Kidney (tissue), 14 donors: ENCODE measurements around the gene RASSF10. TPM values are rescaled to one million over a fixed set of nuclear protein-coding genes. Genes with fewer than 3 reads are reported as not detected.

Experiments
- DNase-seq, 5 donors: peaks; one replicate each; pipeline ENCODE4 v3.0.0-alpha.2; 2013 to 2020
- FAIRE-seq: peaks from 2 replicates; lab custom pipeline; 2012; peaks lifted over from hg19 to GRCh38; lab: Jason Lieb, UNC
- H3K27ac ChIP-seq, 2 donors: one replicate each; pipeline ENCODE4 v1.7.0; 2013; ENCODE audit warnings: low read depth in 2 of 2, low read length in 2 of 2, inconsistent platforms in 1 of 2
- H3K27me3 ChIP-seq: one replicate; pipeline ENCODE4 v1.7.1; 2013; ENCODE audit warnings: low read length, inconsistent platforms; ENCODE audit not compliant: control insufficient read depth, insufficient read depth
- H3K36me3 ChIP-seq, 3 donors: one replicate each; pipeline versions ENCODE4 v1.7.0 to v1.7.1; 2013; ENCODE audit warnings: low read length in 3 of 3, control low read depth in 1 of 3, inconsistent platforms in 1 of 3; ENCODE audit not compliant: insufficient read depth in 3 of 3, control insufficient read depth in 2 of 3
- H3K4me1 ChIP-seq, 3 donors: one replicate each; pipeline versions ENCODE4 v1.7.0 to v1.7.1; 2013; ENCODE audit warnings: low read length in 3 of 3, inconsistent platforms in 1 of 3, low read depth in 1 of 3; ENCODE audit not compliant: control insufficient read depth in 2 of 3, insufficient read depth in 2 of 3
- H3K4me3 ChIP-seq, 3 donors: one replicate each; pipeline versions ENCODE4 v1.7.0 to v1.8.1; 2013; ENCODE audit warnings: low read length in 3 of 3, control low read depth in 1 of 3, inconsistent platforms in 1 of 3
- H3K9ac ChIP-seq, 3 donors: one replicate each; pipeline versions ENCODE4 v1.7.0 to v1.7.1; 2013; ENCODE audit warnings: low read length in 3 of 3, control low read depth in 1 of 3, inconsistent platforms in 1 of 3
- H3K9me3 ChIP-seq, 3 donors: one replicate each; pipeline versions ENCODE4 v1.7.0 to v1.7.1; 2013; ENCODE audit warnings: low read length in 3 of 3, control low read depth in 1 of 3, inconsistent platforms in 1 of 3; ENCODE audit not compliant: control insufficient read depth in 2 of 3, insufficient read depth in 1 of 3
- CTCF ChIP-seq: IDR thresholded peaks from 3 replicates; pipeline ENCODE4 v1.5.1; 2012; ENCODE audit warnings: mild to moderate bottlenecking, moderate library complexity, borderline replicate concordance; ENCODE audit not compliant: insufficient read depth; ENCODE audit errors: extremely low read depth
- intact Hi-C: fragments of 100-400 bp; cut with DNase I; formaldehyde crosslinking; loops from one replicate; pipeline ENCODE4 v1.11.1; 2022
- polyA plus RNA-seq: library from polyadenylated mRNA; stranded (reverse); fragments of 350-450 nt; fragmentation: Illumina TruSeq; extraction: RNeasy Lipid Tissue Mini Kit (QIAGEN cat#74804); gene quantifications from one replicate; pipeline ENCODE4 v1.2.3, GENCODE V29; 2014; ENCODE audit warnings: low read depth, low replicate concordance; ENCODE audit not compliant: insufficient read depth
- total RNA-seq: library from RNA; stranded (reverse); fragmentation: NEBNext Ultra II Directional; extraction: Animal tissue kit (Norgen Biotek cat#: 25700); gene quantifications from one replicate; pipeline ENCODE4 v1.2.1, GENCODE V29; 2021
- donor health status: control.
- donor health status: control.
- donor health status: control.
- donor health status: control.
- donor health status: control.
- donor health status: DM: yes; HTN: yes; CAD: no.
- donor health status: Normal renal cell carcinoma (clear cell type).

Gene RASSF10
- total and polyA plus RNA-seq, 2 donors from 2014 or later = 6.1 to 9.7 TPM

- DNase-seq (peak in 2 of 5 donors; percentile 48 to 72), FAIRE-seq (no peak)
- peak; percentile 2 for TF ChIP-seq CTCF
- Histone ChIP-seq H3K9ac (no peak overlapping the region), H3K4me1 (peaks cover 0 to 18% (median 0%) of the 10 kb centered on the region in 3 donors), H3K4me3 (no peak overlapping the region), H3K36me3 (no peaks in the 10 kb centered on the region), H3K27me3 (no peaks in the 10 kb centered on the region), H3K27ac (peak overlapping the region in 1 of 2 donors; percentile 52), H3K9me3 (no peaks in the 10 kb centered on the region)
- intact Hi-C loops = no loop called here
Measured at GRCh38 chr11:12973528-12974181, 35.5 kb upstream of the RASSF10 start.

GRCh38 chr11:12975195-12975594, 33.9 kb upstream of the RASSF10 start:
- DNase-seq (no peak), FAIRE-seq (no peak)
- no peaks in the 10 kb centered on the region for H3K27me3 ChIP-seq
- peaks cover 0 to 16% (median 0%) of the 10 kb centered on the region in 3 donors for H3K4me1 ChIP-seq
- TF ChIP-seq CTCF = no peak
- H3K4me3 ChIP-seq = no peak overlapping the region
- no peak overlapping the region for H3K27ac ChIP-seq
- intact Hi-C loops = no loop called here
- no peak overlapping the region for H3K9ac ChIP-seq
- H3K9me3 ChIP-seq = no peaks in the 10 kb centered on the region
- no peaks in the 10 kb centered on the region for H3K36me3 ChIP-seq

GRCh38 chr11:12979928-12980689, 29.0 kb upstream of the RASSF10 start:
- no peak for TF ChIP-seq CTCF
- FAIRE-seq (no peak), DNase-seq (peak in 4 of 5 donors; percentile 77 to 95 (median 86))
- H3K4me1 ChIP-seq = peaks cover 0 to 3% (median 0%) of the 10 kb centered on the region in 3 donors
- no peak overlapping the region for H3K4me3 ChIP-seq
- H3K27me3 ChIP-seq = no peaks in the 10 kb centered on the region
- no peaks in the 10 kb centered on the region for H3K36me3 ChIP-seq
- H3K27ac ChIP-seq = no peak overlapping the region
- intact Hi-C loops = no loop called here
- no peak overlapping the region for H3K9ac ChIP-seq
- H3K9me3 ChIP-seq = no peaks in the 10 kb centered on the region
